AG04450 (cell line): ENCODE results near the gene ROBO1. TPM values are rescaled to one million over a fixed set of nuclear protein-coding genes. Genes with fewer than 3 reads are reported as not detected.

Experiments
- CTCF ChIA-PET: fragments of 300-600, 350-600 bp; formaldehyde crosslinking; extraction: SDS; loops from one replicate; lab custom pipeline; 2022; ENCODE audit warnings: antibody characterized with exemption, inconsistent platforms; lab: Charles Lee
- POLR2A ChIA-PET: fragments of 350-600 bp; formaldehyde crosslinking; extraction: SDS; loops from one replicate; lab custom pipeline; 2021; ENCODE audit warnings: antibody characterized with exemption, inconsistent platforms; lab: Yijun Ruan, JAX
- DNase-seq: peaks from one replicate; pipeline ENCODE4 v3.0.0-alpha.2; 2011; ENCODE audit warnings: low read depth, low spot score
- H3K27ac ChIP-seq: one replicate; pipeline ENCODE4 v1.5.1; 2012; ENCODE audit warnings: low read depth, low read length, control low read depth
- H3K27me3 ChIP-seq: one replicate; pipeline ENCODE4 v1.6.0; 2012; ENCODE audit warnings: low read length; ENCODE audit not compliant: control insufficient read depth, insufficient read depth
- H3K4me3 ChIP-seq: 2 replicates; pipeline ENCODE4 v1.5.1; 2011; ENCODE audit warnings: mild to moderate bottlenecking, low read depth, low read length, control low read depth
- H3K9me3 ChIP-seq: 2 replicates; pipeline ENCODE4 v1.5.1; 2012; ENCODE audit warnings: low read length; ENCODE audit not compliant: control insufficient read depth, insufficient read depth
- CTCF ChIP-seq: IDR thresholded peaks from 2 replicates; pipeline ENCODE4 v1.5.1; 2011; ENCODE audit warnings: low read depth, low read length, control low read depth, inconsistent platforms
- polyA plus RNA-seq: library from polyadenylated mRNA; depleted of rRNA; stranded (reverse); fragments of >200 nt; gene quantifications from 2 replicates; pipeline ENCODE4 v1.2.3, GENCODE V29; 2011

ROBO1 gene
- polyA plus RNA-seq, 1 experiment: 66.0 TPM

- DNase-seq: no peak
- ChIA-PET POLR2A (no interaction called here), CTCF (interaction anchor here (0.9 to 2.1 kb wide), 4 partner anchors 14 to 297 kb away, joined by 3 to 9 read pairs (median 6); no protein-coding TSS in a partner anchor)
- no peak overlapping the region for H3K27ac ChIP-seq
- no peaks in the 10 kb centered on the region for H3K27me3 ChIP-seq
- H3K4me3 ChIP-seq: no peak overlapping the region
- no peak for TF ChIP-seq CTCF
- no peaks in the 10 kb centered on the region for H3K9me3 ChIP-seq
Observed at GRCh38 chr3:79383402-79384012, 384.3 kb downstream of the ROBO1 start.

GRCh38 chr3:79380581-79380980 is 387.2 kb downstream of the ROBO1 start:
- no peak for TF ChIP-seq CTCF
- ChIA-PET CTCF (interaction anchor here (1.1 kb wide), 1 partner anchor 11 kb away, joined by 3 read pairs; no protein-coding TSS in a partner anchor), POLR2A (no interaction called here)
- no peaks in the 10 kb centered on the region for H3K9me3 ChIP-seq
- H3K27ac ChIP-seq: no peak overlapping the region
- no peaks in the 10 kb centered on the region for H3K27me3 ChIP-seq
- H3K4me3 ChIP-seq: no peak overlapping the region
- no peak for DNase-seq

- Histone ChIP-seq H3K27me3 (no peaks in the 10 kb centered on the region), H3K9me3 (no peaks in the 10 kb centered on the region), H3K4me3 (no peak overlapping the region), H3K27ac (no peak overlapping the region)
- no peak for TF ChIP-seq CTCF
- ChIA-PET POLR2A (no interaction called here), CTCF (no interaction called here)
- no peak for DNase-seq
Observed at GRCh38 chr3:79378064-79378463, 389.7 kb downstream of the ROBO1 start.

- no peak for DNase-seq
- H3K4me3 ChIP-seq: no peak overlapping the region
- H3K27ac ChIP-seq: no peak overlapping the region
- TF ChIP-seq CTCF: peak; percentile 55
- POLR2A ChIA-PET: no interaction called here
- CTCF ChIA-PET: interaction anchor here (0.6 to 4.0 kb wide), 17 partner anchors 9 to 720 kb away, joined by 3 to 45 read pairs (median 4); no protein-coding TSS in a partner anchor
- H3K9me3 ChIP-seq: no peaks in the 10 kb centered on the region
- no peaks in the 10 kb centered on the region for H3K27me3 ChIP-seq
Observed at GRCh38 chr3:79369306-79369705, 398.5 kb downstream of the ROBO1 start.

GRCh38 chr3:79368403-79368802 is 399.4 kb downstream of the ROBO1 start:
- POLR2A ChIA-PET: no interaction called here
- CTCF ChIA-PET: interaction anchor here (1.0 to 4.0 kb wide), 6 partner anchors 8 to 719 kb away, joined by 4 to 45 read pairs (median 8); no protein-coding TSS in a partner anchor
- H3K27me3 ChIP-seq: no peaks in the 10 kb centered on the region
- no peaks in the 10 kb centered on the region for H3K9me3 ChIP-seq
- DNase-seq: no peak
- H3K27ac ChIP-seq: no peak overlapping the region
- no peak overlapping the region for H3K4me3 ChIP-seq
- TF ChIP-seq CTCF: no peak
